Measurements from ENCODE around the gene BRINP1. TPM values are rescaled to one million over a fixed set of nuclear protein-coding genes. Genes with fewer than 3 reads are reported as not detected.

Gene BRINP1
- total RNA-seq, 1 donor from 2014 or later: 1.5 TPM

DNA sequence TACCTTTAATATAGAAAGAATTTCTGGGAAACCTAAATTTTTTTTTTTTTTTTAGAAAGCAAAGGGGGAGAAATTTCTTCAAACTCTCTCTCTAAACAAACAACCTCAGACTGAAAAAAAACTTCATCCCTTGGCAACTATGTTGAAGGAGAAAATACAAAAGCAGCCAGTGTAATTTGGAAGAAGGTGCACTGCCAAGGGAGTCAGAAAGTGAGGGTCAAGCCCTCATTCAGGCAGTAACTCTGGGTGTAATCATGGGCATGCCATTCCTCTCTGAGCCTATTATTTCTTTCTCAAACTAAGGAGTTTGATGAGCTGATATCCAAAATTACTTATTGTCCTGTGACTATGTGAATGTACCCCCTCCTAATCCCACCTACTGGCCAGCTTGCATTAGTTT lies 203.1 kb downstream of the BRINP1 start:
- ATAC-seq: no peak
- intact Hi-C loops (cut with DNase I): no loop called here

GRCh38 chr9:119165131-119165530 lies 204.1 kb downstream of the BRINP1 start:
- H3K9me3 ChIP-seq: no peaks in the 10 kb centered on the region
- TF ChIP-seq, protein P1, sequence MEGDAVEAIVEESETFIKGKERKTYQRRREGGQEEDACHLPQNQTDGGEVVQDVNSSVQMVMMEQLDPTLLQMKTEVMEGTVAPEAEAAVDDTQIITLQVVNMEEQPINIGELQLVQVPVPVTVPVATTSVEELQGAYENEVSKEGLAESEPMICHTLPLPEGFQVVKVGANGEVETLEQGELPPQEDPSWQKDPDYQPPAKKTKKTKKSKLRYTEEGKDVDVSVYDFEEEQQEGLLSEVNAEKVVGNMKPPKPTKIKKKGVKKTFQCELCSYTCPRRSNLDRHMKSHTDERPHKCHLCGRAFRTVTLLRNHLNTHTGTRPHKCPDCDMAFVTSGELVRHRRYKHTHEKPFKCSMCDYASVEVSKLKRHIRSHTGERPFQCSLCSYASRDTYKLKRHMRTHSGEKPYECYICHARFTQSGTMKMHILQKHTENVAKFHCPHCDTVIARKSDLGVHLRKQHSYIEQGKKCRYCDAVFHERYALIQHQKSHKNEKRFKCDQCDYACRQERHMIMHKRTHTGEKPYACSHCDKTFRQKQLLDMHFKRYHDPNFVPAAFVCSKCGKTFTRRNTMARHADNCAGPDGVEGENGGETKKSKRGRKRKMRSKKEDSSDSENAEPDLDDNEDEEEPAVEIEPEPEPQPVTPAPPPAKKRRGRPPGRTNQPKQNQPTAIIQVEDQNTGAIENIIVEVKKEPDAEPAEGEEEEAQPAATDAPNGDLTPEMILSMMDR (IDR thresholded peaks at IDR 0.05): no peak
- H3K4me1 ChIP-seq: no peaks in the 10 kb centered on the region
- no peak for DNase-seq
- H3K36me3 ChIP-seq: no peaks in the 10 kb centered on the region
- H3K4me3 ChIP-seq: no peak overlapping the region
- no peak overlapping the region for H3K27ac ChIP-seq
- intact Hi-C loops (cut with DNase I): no loop called here
- ATAC-seq: no peak
- H3K27me3 ChIP-seq (ENCODE audit: low read depth): no peaks in the 10 kb centered on the region

More for the DNA sequence above, 203.1 kb downstream of the BRINP1 start:
- no peak for DNase-seq
- TF ChIP-seq, protein P1 (IDR thresholded peaks at IDR 0.05): no peak
- H3K36me3 ChIP-seq: no peaks in the 10 kb centered on the region
- no peak overlapping the region for H3K27ac ChIP-seq
- no peaks in the 10 kb centered on the region for H3K27me3 ChIP-seq (ENCODE audit: low read depth)
- H3K9me3 ChIP-seq: no peaks in the 10 kb centered on the region
- no peaks in the 10 kb centered on the region for H3K4me1 ChIP-seq
- H3K4me3 ChIP-seq: no peak overlapping the region

DNA sequence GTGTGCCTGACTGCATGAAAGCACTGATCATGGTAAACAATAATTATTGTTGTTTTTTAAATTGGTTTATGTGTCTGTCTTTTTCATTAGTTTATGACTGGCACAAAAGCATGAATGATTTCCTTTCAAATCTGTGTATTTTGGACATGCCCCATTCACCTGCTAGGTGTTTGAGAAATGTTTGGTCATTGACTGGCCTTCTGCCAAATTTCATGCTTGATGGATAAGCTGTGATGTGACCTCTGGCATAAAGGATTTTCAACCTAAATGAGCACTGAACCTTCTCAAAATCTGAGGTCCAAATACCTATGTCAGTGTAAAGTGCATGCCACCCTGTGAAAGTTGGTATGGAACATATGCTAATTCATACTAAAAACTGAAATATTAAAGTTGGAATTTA lies 204.5 kb downstream of the BRINP1 start:
- TF ChIP-seq, protein P1 (IDR thresholded peaks at IDR 0.05): no peak
- no peak for ATAC-seq
- H3K36me3 ChIP-seq: no peaks in the 10 kb centered on the region
- no peak overlapping the region for H3K27ac ChIP-seq
- no peak for DNase-seq
- H3K27me3 ChIP-seq (ENCODE audit: low read depth): no peaks in the 10 kb centered on the region
- intact Hi-C loops (cut with DNase I): no loop called here
- no peaks in the 10 kb centered on the region for H3K9me3 ChIP-seq
- H3K4me1 ChIP-seq: no peaks in the 10 kb centered on the region
- H3K4me3 ChIP-seq: no peak overlapping the region

DNA sequence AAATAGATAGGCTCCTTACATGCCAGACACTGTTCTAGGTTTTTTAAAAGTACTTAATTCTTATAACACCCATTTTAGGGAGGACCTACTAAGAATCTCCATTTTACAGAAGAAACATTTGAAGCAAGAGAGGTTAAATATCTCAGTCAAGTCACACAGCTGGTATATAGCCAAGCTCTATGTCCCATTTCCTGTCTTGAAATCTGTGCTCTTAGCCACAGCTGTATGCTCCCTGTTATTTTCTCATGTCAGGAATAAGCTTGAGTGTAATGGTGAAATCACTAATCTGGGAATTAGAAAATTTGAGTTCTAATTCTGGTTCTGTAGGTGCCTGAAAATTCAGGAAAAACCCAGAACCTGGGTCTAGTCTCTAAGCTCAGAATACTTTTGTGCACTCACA lies 208.7 kb downstream of the BRINP1 start:
- DNase-seq (no peak), ATAC-seq (no peak)
- Histone ChIP-seq H3K9me3 (no peaks in the 10 kb centered on the region), H3K27me3 (ENCODE audit: low read depth) (no peaks in the 10 kb centered on the region), H3K36me3 (no peaks in the 10 kb centered on the region), H3K27ac (no peak overlapping the region), H3K4me3 (no peak overlapping the region), H3K4me1 (no peaks in the 10 kb centered on the region)
- intact Hi-C loops (cut with DNase I): no loop called here
- TF ChIP-seq, protein P1 (IDR thresholded peaks at IDR 0.05): no peak

- Histone ChIP-seq H3K4me3 (no peak overlapping the region), H3K9me3 (no peaks in the 10 kb centered on the region), H3K27me3 (ENCODE audit: low read depth) (no peaks in the 10 kb centered on the region), H3K4me1 (no peaks in the 10 kb centered on the region), H3K27ac (no peak overlapping the region), H3K36me3 (no peaks in the 10 kb centered on the region)
- DNase-seq: no peak
- intact Hi-C loops (cut with DNase I): no loop called here
- ATAC-seq: no peak
- TF ChIP-seq, protein P1 (IDR thresholded peaks at IDR 0.05): no peak
Measured at GRCh38 chr9:119159386-119159785, 209.8 kb downstream of the BRINP1 start.

GRCh38 chr9:119157196-119157595 lies 212.0 kb downstream of the BRINP1 start:
- H3K4me3 ChIP-seq: no peak overlapping the region
- ATAC-seq: no peak
- intact Hi-C loops (cut with DNase I): no loop called here
- no peak for DNase-seq
- TF ChIP-seq, protein P1 (IDR thresholded peaks at IDR 0.05): no peak
- H3K27me3 ChIP-seq (ENCODE audit: low read depth): no peaks in the 10 kb centered on the region
- H3K9me3 ChIP-seq: no peaks in the 10 kb centered on the region
- H3K36me3 ChIP-seq: no peaks in the 10 kb centered on the region
- no peak overlapping the region for H3K27ac ChIP-seq
- no peaks in the 10 kb centered on the region for H3K4me1 ChIP-seq
